ENCODE data around the gene ABTB1. TPM values are rescaled to one million over a fixed set of nuclear protein-coding genes. Genes with fewer than 3 reads are reported as not detected.
A peak's percentile ranks its signal among the peaks of the same experiment; 100 is the strongest.

The ABTB1 gene
- total and polyA plus RNA-seq, 8 donors = 22.0 to 113 (median 43.7) TPM

GRCh38 chr3:127728417-127729015 lies 55.8 kb downstream of the ABTB1 start:
- Histone ChIP-seq H3K4me1 (peaks cover 6 to 26% (median 12%) of the 10 kb centered on the region in 4 donors), H3K27me3 (no peaks in the 10 kb centered on the region), H3K9me3 (no peaks in the 10 kb centered on the region), H3K4me3 (no peak overlapping the region), H3K27ac (no peak overlapping the region), H3K36me3 (no peaks in the 10 kb centered on the region)
- WGBS, 5 donors = 66 to 77% (median 74%) methylated on average over 7 of the region's 7 CpGs
- intact Hi-C loops (cut with DNase I; ENCODE audit: low total_unique reads) = no loop called here
- TF ChIP-seq POLR2AphosphoS5 (IDR thresholded peaks at IDR 0.05) = no peak
- DNase-seq = no peak

- Histone ChIP-seq H3K27me3 (no peaks in the 10 kb centered on the region), H3K36me3 (no peaks in the 10 kb centered on the region), H3K27ac (peak overlapping the region in 2 of 5 donors; percentile 9 to 16), H3K4me3 (no peak overlapping the region), H3K4me1 (peaks cover 10 to 36% (median 20%) of the 10 kb centered on the region in 4 donors), H3K9me3 (no peaks in the 10 kb centered on the region)
- WGBS, 5 donors = 77 to 97% (median 90%) methylated on average over 4 of the region's 4 CpGs
- TF ChIP-seq POLR2AphosphoS5 (IDR thresholded peaks at IDR 0.05) = no peak
- no peak for TF ChIP-seq POLR2A (IDR thresholded peaks at IDR 0.05)
- no peak for TF ChIP-seq EP300 (IDR thresholded peaks at IDR 0.05)
- TF ChIP-seq CTCF (IDR thresholded peaks at IDR 0.05) = no peak
- intact Hi-C loops (cut with DNase I; ENCODE audit: low total_unique reads) = no loop called here
- no peak for DNase-seq
Measured at GRCh38 chr3:127729556-127730056, 56.9 kb downstream of the ABTB1 start.

GRCh38 chr3:127730171-127730570 lies 57.4 kb downstream of the ABTB1 start:
- intact Hi-C loops (cut with DNase I; ENCODE audit: low total_unique reads) = no loop called here
- Histone ChIP-seq H3K36me3 (no peaks in the 10 kb centered on the region), H3K9me3 (no peaks in the 10 kb centered on the region), H3K27ac (peak overlapping the region in 2 of 5 donors; percentile 9 to 16), H3K4me3 (no peak overlapping the region), H3K27me3 (no peaks in the 10 kb centered on the region), H3K4me1 (peaks cover 16 to 42% (median 24%) of the 10 kb centered on the region in 4 donors)
- no peak for TF ChIP-seq POLR2AphosphoS5 (IDR thresholded peaks at IDR 0.05)
- DNase-seq = no peak
- WGBS, 5 donors = 86 to 92% (median 89%) methylated on average over 8 of the region's 8 CpGs

Other genes starting within 250 kb of the ABTB1 start
- gene TPRA1, start 82.2 kb upstream of the ABTB1 start, total RNA-seq = 10 to 100 TPM; 12.8 to 46.4 (median 25.8) TPM
- 10 to 100 TPM; 10.1 to 22.9 (median 14.6) TPM for gene TPRA1, start 82.2 kb upstream of the ABTB1 start, polyA plus RNA-seq
- gene MCM2, start 74.5 kb upstream of the ABTB1 start, total RNA-seq = 10 to 100 TPM in 1 of 5 donors, 1 to 10 TPM in 3, not detected in 1; 2.6 to 16.5 (median 7.6) TPM
- gene MCM2, start 74.5 kb upstream of the ABTB1 start, polyA plus RNA-seq = 1 to 10 TPM; 3.4 to 6.8 (median 5.4) TPM
- 10 to 100 TPM in 4 of 5 donors, 1 to 10 TPM in 1; 5.3 to 50.9 (median 15.6) TPM for gene PODXL2, start 43.8 kb upstream of the ABTB1 start, total RNA-seq
- 10 to 100 TPM in 2 of 3 donors, 1 to 10 TPM in 1; 6.3 to 11.6 (median 10.6) TPM for gene PODXL2, start 43.8 kb upstream of the ABTB1 start, polyA plus RNA-seq
- 100 to 1,000 TPM in 1 of 5 donors, 10 to 100 TPM in 4; 10.5 to 118 (median 55.1) TPM for gene MGLL, start 149.6 kb downstream of the ABTB1 start, total RNA-seq
- 10 to 100 TPM; 17.3 to 50.9 (median 25.0) TPM for gene MGLL, start 149.6 kb downstream of the ABTB1 start, polyA plus RNA-seq
- gene KBTBD12, start 242.3 kb downstream of the ABTB1 start, total RNA-seq = 10 to 100 TPM in 1 of 5 donors, 1 to 10 TPM in 4; 1.4 to 10.3 (median 1.9) TPM
- gene KBTBD12, start 242.3 kb downstream of the ABTB1 start, polyA plus RNA-seq = 1 to 10 TPM in 1 of 3 donors, under 1 TPM in 2; 0.46 to 1.1 (median 0.75) TPM

Measured in stomach (tissue), 9 donors.